ENCODE measurements around the gene CNTN5.

The CNTN5 gene

GRCh38 chr11:99934008-99934407, 913.3 kb downstream of the CNTN5 start:
- Histone ChIP-seq H3K4me3 (no peak overlapping the region), H3K27ac (no peak overlapping the region), H3K36me3 (no peaks in the 10 kb centered on the region), H3K4me1 (no peaks in the 10 kb centered on the region), H3K9me3 (peaks cover 0 to 3% (median 0%) of the 10 kb centered on the region in 3 donors), H3K27me3 (no peaks in the 10 kb centered on the region)
- no peak for TF ChIP-seq CTCF (IDR thresholded peaks at IDR 0.05)
- DNase-seq: no peak
- intact Hi-C loops (cut with DNase I; ENCODE audit: low total_unique reads): no loop called here

- Histone ChIP-seq H3K27me3 (no peaks in the 10 kb centered on the region), H3K4me1 (no peaks in the 10 kb centered on the region), H3K36me3 (no peaks in the 10 kb centered on the region), H3K4me3 (no peak overlapping the region), H3K9me3 (no peaks in the 10 kb centered on the region), H3K27ac (no peak overlapping the region)
- DNase-seq: no peak
- TF ChIP-seq CTCF (IDR thresholded peaks at IDR 0.05): no peak
- intact Hi-C loops (cut with DNase I; ENCODE audit: low total_unique reads): no loop called here
These were observed 916.6 kb downstream of the CNTN5 start for GRCh38 chr11:99937330-99937729.

GRCh38 chr11:99952816-99953215, 932.1 kb downstream of the CNTN5 start:
- no peaks in the 10 kb centered on the region for H3K27me3 ChIP-seq
- H3K27ac ChIP-seq: no peak overlapping the region
- H3K36me3 ChIP-seq: no peaks in the 10 kb centered on the region
- no peak for TF ChIP-seq CTCF (IDR thresholded peaks at IDR 0.05)
- H3K4me3 ChIP-seq: no peak overlapping the region
- no peaks in the 10 kb centered on the region for H3K9me3 ChIP-seq
- intact Hi-C loops (cut with DNase I; ENCODE audit: low total_unique reads): no loop called here
- H3K4me1 ChIP-seq: no peaks in the 10 kb centered on the region
- no peak for DNase-seq

GRCh38 chr11:99960536-99960935, 939.8 kb downstream of the CNTN5 start:
- Histone ChIP-seq H3K4me1 (no peaks in the 10 kb centered on the region), H3K36me3 (no peaks in the 10 kb centered on the region), H3K4me3 (no peak overlapping the region), H3K27ac (no peak overlapping the region), H3K9me3 (no peaks in the 10 kb centered on the region), H3K27me3 (no peaks in the 10 kb centered on the region)
- TF ChIP-seq CTCF (IDR thresholded peaks at IDR 0.05): no peak
- intact Hi-C loops (cut with DNase I; ENCODE audit: low total_unique reads): no loop called here
- no peak for DNase-seq

GRCh38 chr11:99968336-99968735, 947.6 kb downstream of the CNTN5 start:
- H3K4me3 ChIP-seq: no peak overlapping the region

More at GRCh38 chr11:99968336-99968735, 947.6 kb downstream of the CNTN5 start:
- no peak for DNase-seq
- intact Hi-C loops (cut with DNase I; ENCODE audit: low total_unique reads): no loop called here
- Histone ChIP-seq H3K36me3 (no peaks in the 10 kb centered on the region), H3K9me3 (no peaks in the 10 kb centered on the region), H3K27me3 (no peaks in the 10 kb centered on the region), H3K27ac (no peak overlapping the region), H3K4me1 (no peaks in the 10 kb centered on the region)
- TF ChIP-seq CTCF (IDR thresholded peaks at IDR 0.05): no peak
